NCI-H510A treated with DMSO at 0.1 percent for 48 hours (cell line): Measurements from ENCODE around the gene CRB1.
A peak's percentile ranks its signal among the peaks of the same experiment; 100 is the strongest.

Experiments
- DNase-seq: peaks from one replicate; lab custom pipeline; 2025; lab: John Stamatoyannopoulos, UW

Gene CRB1

GRCh38 chr1:197303463-197303862 is 35.4 kb downstream of the CRB1 start:
- DNase-seq = no peak

- no peak for DNase-seq
These were observed 36.7 kb downstream of the CRB1 start for GRCh38 chr1:197304638-197305200.

GRCh38 chr1:197305925-197306324 is 37.9 kb downstream of the CRB1 start:
- no peak for DNase-seq

- DNase-seq = no peak
These were observed 38.5 kb downstream of the CRB1 start for GRCh38 chr1:197306381-197307062.

GRCh38 chr1:197307136-197307535 is 39.1 kb downstream of the CRB1 start:
- no peak for DNase-seq

GRCh38 chr1:197307551-197307950 is 39.5 kb downstream of the CRB1 start:
- no peak for DNase-seq

GRCh38 chr1:197311081-197311480 is 43.0 kb downstream of the CRB1 start:
- DNase-seq = no peak

GRCh38 chr1:197312163-197312562 is 44.1 kb downstream of the CRB1 start:
- DNase-seq = no peak

- no peak for DNase-seq
These were observed 45.7 kb downstream of the CRB1 start for GRCh38 chr1:197313713-197314112.

GRCh38 chr1:197314682-197315081 is 46.6 kb downstream of the CRB1 start:
- DNase-seq = no peak

- DNase-seq = no peak
These were observed 51.6 kb downstream of the CRB1 start for GRCh38 chr1:197319631-197320030.

GRCh38 chr1:197320991-197321531 is 53.0 kb downstream of the CRB1 start:
- DNase-seq = no peak

GRCh38 chr1:197321811-197322210 is 53.8 kb downstream of the CRB1 start:
- DNase-seq = no peak

- DNase-seq = peak; percentile 22
These were observed 59.8 kb downstream of the CRB1 start for GRCh38 chr1:197327776-197328364.

GRCh38 chr1:197330213-197330612 is 62.2 kb downstream of the CRB1 start:
- DNase-seq = no peak

GRCh38 chr1:197331565-197331964 is 63.5 kb downstream of the CRB1 start:
- no peak for DNase-seq

- DNase-seq = no peak
These were observed 65.0 kb downstream of the CRB1 start for GRCh38 chr1:197333041-197333440.

GRCh38 chr1:197336571-197336970 is 68.5 kb downstream of the CRB1 start:
- no peak for DNase-seq

GRCh38 chr1:197339106-197340060 is 71.3 kb downstream of the CRB1 start:
- no peak for DNase-seq

GRCh38 chr1:197341626-197342025 is 73.6 kb downstream of the CRB1 start:
- DNase-seq = no peak

GRCh38 chr1:197342044-197342565 is 74.1 kb downstream of the CRB1 start:
- no peak for DNase-seq

- DNase-seq = no peak
These were observed 74.6 kb downstream of the CRB1 start for GRCh38 chr1:197342669-197343068.
